Measurements from ENCODE around the gene SLC30A3.

Gene SLC30A3

GRCh38 chr2:27233341-27233740, 29.5 kb downstream of the SLC30A3 start:
- DNase-seq (ENCODE audit: low read depth in 2 of 2), result no peak

- DNase-seq (ENCODE audit: low read depth in 2 of 2), result no peak
These were observed 30.9 kb downstream of the SLC30A3 start for GRCh38 chr2:27231921-27232320.

- DNase-seq (ENCODE audit: low read depth in 2 of 2), result no peak
These were observed 35.3 kb downstream of the SLC30A3 start for GRCh38 chr2:27227501-27227900.

DNA sequence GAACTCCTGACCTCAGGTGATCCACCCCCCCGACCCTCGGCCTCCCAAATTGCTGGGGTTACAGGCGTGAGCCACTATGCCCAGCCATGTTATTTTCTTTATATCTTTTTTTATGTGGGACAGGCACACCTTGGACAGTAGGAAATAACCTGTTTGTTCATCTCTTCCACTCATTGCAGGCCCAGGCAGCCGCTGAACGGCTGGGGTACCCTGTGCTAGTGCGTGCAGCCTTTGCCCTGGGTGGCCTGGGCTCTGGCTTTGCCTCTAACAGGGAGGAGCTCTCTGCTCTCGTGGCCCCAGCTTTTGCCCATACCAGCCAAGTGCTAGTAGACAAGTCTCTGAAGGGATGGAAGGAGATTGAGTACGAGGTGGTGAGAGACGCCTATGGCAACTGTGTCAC, 37.3 kb downstream of the SLC30A3 start:
- no peak for DNase-seq (ENCODE audit: low read depth in 2 of 2)

GRCh38 chr2:27223416-27223815, 39.4 kb downstream of the SLC30A3 start:
- DNase-seq (ENCODE audit: low read depth in 2 of 2), result no peak

- no peak for DNase-seq (ENCODE audit: low read depth in 2 of 2)
These were observed 40.4 kb downstream of the SLC30A3 start for GRCh38 chr2:27222407-27222806.

DNA sequence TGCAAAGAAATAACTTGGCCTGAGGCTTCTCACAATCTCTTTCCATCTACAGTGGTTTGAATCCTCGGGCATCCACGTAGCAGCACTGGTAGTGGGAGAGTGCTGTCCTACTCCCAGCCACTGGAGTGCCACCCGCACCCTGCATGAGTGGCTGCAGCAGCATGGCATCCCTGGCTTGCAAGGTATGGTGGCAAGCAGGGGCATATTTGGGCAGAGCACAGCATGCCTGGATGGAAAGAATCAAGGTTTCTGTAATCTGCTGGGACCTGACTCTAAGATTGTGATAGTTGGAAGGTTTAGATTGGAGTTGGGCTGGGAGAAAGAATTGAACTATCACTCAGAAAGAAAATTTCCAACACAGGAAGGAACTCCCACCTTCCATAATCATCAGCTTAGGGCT, 41.7 kb downstream of the SLC30A3 start:
- DNase-seq (ENCODE audit: low read depth in 2 of 2), result no peak

DNA sequence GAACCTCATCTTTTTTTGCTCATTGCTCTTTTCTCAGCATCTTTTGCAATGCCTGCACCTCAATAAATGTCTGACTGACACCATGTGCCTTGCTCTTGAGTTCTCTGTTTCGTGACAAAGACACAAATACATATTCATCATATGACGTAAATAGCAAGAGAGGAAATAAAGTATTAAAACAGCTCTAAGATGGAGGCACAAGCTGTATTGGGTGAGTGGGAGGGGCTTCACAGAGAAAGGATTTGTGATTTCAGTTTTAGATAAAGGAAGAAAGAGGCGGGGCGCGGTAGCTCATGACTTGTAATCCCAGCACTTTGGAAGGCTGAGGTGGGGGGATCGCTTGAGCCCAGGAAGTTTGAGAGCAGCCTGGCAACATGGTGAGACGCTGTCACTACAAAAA, 42.8 kb downstream of the SLC30A3 start:
- DNase-seq (ENCODE audit: low read depth in 2 of 2), result no peak

GRCh38 chr2:27219091-27219490, 43.8 kb downstream of the SLC30A3 start:
- no peak for DNase-seq (ENCODE audit: low read depth in 2 of 2)

GRCh38 chr2:27218614-27219013, 44.2 kb downstream of the SLC30A3 start:
- DNase-seq (ENCODE audit: low read depth in 2 of 2), result no peak

DNA sequence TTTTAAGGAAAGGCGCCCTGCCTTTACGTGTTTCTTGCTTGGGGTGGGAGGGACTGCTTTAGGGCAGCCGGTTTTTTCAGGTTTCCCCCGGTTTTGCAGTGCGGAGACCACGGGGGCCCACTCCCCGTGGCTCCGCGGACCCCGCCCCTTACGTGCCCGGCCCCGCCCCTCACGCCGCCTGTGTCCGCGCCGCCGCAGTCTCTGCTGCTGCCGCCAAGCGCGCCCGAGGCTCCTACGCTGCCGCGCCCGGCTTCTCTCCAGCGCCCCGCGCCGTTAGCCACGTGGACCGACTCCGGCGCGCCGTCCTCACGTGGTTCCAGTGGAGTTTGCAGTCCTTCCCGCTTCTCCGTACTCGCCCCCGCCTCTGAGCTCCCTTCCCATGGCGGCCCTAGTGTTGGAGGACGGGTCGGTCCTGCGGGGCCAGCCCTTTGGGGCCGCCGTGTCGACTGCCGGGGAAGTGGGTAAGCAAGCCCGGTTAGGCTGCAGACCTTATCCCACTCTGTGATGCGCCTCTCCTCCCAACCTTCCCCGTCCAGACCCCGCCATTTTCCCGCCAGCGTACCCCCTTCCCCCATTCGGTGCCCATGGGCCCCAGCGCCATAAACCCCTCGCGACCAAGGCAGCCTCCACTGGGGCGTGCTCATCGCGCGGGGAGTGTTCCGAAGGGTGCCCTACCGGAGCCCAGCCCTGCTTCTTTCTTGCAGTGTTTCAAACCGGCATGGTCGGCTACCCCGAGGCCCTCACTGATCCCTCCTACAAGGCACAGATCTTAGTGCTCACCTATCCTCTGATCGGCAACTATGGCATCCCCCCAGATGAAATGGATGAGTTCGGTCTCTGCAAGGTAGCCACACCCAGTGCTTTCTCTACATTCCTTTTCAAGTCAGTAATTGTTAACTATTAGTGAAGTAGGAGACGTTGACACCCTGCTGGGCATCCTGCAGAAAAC, 45.4 kb downstream of the SLC30A3 start, which contains the start of gene CAD:
TSS of gene CAD (plus strand) at position 197 of the 949 bp plus-strand sequence. CDS start at position 380, 183 bp downstream.
- peak; percentile 68 to 79 for DNase-seq (ENCODE audit: low read depth in 2 of 2)

DNA sequence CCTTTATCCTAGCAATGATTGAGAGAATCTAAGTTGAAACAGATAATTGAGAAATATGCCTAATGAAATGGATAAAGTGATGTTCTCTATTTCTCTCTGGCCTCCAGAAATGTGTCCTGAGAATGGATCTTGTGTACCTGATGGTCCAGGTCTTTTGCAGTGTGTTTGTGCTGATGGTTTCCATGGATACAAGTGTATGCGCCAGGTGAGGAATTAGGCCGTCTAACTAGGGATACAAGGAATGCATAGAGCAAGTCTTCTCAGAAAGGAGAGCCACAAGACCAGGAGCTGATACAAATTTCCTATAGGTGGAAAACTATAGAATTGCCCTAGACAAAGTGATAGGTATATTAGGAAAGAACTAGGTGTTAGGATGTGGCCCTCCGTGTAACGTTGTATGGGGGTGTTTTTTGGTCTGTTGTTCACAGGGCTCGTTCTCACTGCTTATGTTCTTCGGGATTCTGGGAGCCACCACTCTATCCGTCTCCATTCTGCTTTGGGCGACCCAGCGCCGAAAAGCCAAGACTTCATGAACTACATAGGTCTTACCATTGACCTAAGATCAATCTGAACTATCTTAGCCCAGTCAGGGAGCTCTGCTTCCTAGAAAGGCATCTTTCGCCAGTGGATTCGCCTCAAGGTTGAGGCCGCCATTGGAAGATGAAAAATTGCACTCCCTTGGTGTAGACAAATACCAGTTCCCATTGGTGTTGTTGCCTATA, 46.3 kb downstream of the SLC30A3 start:
- no peak for DNase-seq (ENCODE audit: low read depth in 2 of 2)

GRCh38 chr2:27214941-27215340, 47.9 kb downstream of the SLC30A3 start:
- DNase-seq (ENCODE audit: low read depth in 2 of 2), result no peak

DNA sequence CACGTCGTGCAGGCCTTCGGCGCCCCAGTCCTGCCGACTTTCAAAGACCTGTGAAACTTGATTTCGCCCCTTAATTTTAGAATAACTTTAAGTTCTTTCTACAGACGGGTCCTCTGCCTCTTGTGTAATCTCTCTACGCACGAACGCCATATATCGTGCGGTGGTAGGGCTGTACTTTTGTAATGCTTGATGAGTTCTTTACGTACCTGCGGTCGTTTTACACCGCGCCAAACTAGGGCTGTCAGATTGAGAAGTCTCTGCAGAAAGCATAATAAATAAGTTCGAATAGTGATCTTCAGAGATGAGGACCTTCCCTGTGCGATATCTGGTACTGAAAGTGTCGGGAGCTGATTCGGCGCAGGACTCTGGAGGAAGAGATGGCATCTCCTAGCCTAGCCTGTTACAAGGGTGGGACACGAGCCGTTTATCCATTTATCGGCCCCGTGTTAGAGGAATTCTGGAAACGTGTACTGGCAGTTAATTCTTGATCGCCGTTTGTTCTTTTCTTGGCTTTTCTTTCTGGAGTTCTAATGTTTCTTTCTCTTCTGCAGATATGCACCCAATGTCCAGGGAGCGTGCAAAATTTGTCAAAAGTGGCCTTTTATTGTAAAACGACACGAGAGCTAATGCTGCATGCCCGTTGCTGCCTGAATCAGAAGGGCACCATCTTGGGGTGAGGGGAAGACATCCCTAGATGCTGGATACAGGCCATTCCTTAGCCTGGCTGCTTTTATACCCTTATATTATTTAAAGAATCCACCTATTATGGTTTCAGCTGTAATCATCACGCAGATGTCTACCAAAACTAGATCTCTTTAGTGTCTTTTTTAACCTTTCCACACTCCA, 50.0 kb downstream of the SLC30A3 start:
- DNase-seq (ENCODE audit: low read depth in 2 of 2), result peak in 1 of 2 donors; percentile 14

DNA sequence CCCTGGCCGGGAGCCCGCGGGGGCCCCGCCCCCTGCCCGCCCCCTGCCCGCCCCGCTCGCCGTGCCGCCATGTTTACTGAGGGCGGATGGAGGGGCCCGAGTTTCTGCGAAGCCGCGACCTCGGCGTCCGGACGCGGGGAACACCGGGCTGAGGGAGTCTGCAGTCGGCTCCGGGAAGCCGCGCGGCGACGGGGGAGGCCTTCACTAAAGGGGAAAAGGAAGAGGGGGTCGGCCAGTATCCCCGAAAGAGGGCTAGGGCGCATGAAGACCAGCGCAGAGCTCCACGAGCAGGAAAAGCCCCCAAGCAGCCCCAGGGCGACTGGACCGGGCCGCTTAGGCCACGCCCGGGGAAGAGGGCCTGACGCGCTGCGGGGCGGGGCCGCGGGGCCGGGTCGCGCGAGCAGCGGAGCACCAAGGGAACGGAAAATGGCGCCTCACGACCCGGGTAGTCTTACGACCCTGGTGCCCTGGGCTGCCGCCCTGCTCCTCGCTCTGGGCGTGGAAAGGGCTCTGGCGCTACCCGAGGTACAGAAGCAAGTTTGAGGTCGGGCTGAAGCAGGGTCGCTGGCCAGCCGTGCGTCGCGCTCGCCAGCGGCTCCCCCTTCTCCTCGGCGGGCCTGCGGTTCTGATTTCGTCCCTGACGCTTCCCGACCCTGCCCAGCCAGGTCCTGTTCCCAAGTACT, 50.8 kb downstream of the SLC30A3 start, which contains the start of the genes ATRAID and SLC5A6:
TSS of gene ATRAID (plus strand) at position 99 of the 683 bp plus-strand sequence. CDS start at position 427, 328 bp downstream.
TSS of gene SLC5A6 (minus strand) at position 326 of the 683 bp plus-strand sequence. CDS start 4,618 bp downstream, outside the sequence.
- DNase-seq (ENCODE audit: low read depth in 2 of 2), result peak; percentile 76 to 79

DNA sequence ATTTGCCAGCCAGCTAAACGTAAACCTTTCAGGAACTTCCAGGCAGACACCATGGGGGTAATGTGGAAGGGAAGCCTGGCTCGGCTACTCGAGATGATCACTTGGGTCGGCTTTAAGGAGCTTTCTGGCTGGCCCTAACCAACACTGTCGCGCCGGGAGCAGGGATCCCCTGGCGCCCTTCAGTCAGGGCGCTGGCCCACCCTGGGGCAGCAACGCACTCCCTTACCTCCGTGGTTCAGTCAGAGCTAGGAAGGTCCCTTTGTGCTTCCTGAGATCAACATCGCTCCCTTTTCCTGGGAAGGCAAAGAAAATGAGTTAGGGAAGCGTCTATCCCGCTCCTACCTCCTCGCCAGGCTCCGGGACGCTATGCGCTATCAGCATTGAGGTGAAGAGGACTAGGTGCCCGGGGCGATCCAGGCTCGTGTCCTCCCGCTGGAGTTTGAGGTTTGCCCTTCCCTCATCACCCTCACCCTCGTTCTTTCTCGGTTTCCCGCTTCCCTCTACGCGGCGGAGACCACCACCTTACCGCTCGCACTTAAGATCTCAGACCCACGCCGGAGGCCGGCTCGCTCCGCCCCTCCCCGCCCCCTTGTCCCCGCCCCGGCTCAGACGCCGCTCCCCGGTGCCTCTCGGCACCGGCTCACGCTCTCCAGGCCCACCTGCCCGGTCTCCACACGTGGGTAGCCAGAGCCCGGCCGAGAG, 51.5 kb downstream of the SLC30A3 start:
- no peak for DNase-seq (ENCODE audit: low read depth in 2 of 2)

DNA sequence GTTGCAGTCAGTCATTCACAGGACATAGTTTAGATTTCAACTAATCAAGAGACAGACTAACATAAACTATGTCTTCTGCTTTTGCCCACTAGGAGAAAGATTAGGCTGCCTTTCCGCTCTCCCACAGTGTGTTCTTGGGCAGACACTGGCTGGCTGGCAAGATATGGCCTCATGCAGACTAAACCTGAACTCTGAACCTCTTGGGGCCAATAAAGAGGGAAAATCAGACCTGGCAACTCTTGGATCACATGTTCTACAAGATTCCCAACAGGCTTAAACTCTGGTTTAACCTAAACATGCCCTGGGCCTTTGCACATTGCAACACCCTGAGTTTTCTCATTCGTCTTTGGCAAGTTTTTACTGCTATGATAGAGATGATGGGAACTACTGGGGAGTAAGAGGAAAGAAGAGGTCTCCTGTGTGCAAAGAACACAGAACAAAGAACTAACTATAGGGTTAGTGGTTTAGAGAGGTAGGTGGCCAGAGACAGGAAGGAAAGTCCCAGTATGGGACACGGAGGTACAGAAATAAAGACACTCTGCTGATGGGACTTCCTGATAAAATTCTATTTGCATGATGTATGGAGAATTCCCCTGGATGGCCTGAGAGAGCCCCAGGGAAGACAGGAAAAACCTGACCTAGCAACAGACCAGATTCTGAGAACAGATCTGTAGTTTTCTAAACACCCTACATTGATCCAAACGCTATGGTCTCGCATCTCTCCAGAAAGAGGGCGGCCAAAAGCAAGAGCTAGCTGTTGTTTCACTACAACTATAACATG, 53.0 kb downstream of the SLC30A3 start:
- no peak for DNase-seq (ENCODE audit: low read depth in 2 of 2)

GRCh38 chr2:27208486-27209050, 54.3 kb downstream of the SLC30A3 start:
- no peak for DNase-seq (ENCODE audit: low read depth in 2 of 2)

DNA sequence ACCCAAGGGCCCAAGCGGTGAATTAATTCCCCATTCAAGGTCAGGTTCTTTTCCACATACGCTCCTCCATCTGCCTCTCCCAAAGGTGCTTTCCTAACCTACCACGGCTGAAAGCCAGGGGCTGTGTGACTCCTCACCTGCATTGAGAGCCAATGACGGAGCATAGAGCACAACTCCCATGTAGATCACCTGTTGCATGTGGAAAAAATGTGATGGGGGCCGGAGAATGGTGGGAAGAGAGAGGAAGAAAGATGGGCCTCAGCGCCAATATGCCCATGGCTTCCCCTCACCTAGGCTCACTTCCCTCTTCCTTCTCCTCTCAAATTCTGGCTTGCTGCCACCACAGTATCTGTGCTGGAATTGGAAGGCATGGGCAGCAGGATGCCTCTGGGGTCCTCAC, 56.5 kb downstream of the SLC30A3 start:
- no peak for DNase-seq (ENCODE audit: low read depth in 2 of 2)

Measured in activated CD8-positive, alpha-beta memory T cell treated with anti-CD3 and anti-CD28 coated beads for 4 hours (primary cell).